Fibroblast of lung (primary cell): ENCODE results near the gene ASIC3. TPM values are rescaled to one million over a fixed set of nuclear protein-coding genes. Genes with fewer than 3 reads are reported as not detected.

Experiments used
- DNase-seq, 2 donors: peaks; one replicate each; pipeline versions ENCODE4 v3.0.0 to v3.0.0-alpha.2; 2010; ENCODE audit warnings: low read depth in 2 of 2
- H2AFZ ChIP-seq: 2 replicates; pipeline ENCODE4 v1.5.1; 2012; ENCODE audit warnings: low read length, control low read depth, inconsistent platforms
- H3K27ac ChIP-seq: 2 replicates; pipeline ENCODE4 v1.5.1; 2011; ENCODE audit warnings: low read length, control low read depth; ENCODE audit not compliant: insufficient read depth
- H3K27me3 ChIP-seq: 2 replicates; pipeline ENCODE4 v1.5.1; 2011; ENCODE audit warnings: mild to moderate bottlenecking, low read length; ENCODE audit not compliant: control insufficient read depth, insufficient read depth
- H3K36me3 ChIP-seq: 2 replicates; pipeline ENCODE4 v1.5.1; 2011; ENCODE audit warnings: low read length; ENCODE audit not compliant: control insufficient read depth, insufficient read depth
- H3K4me1 ChIP-seq: 2 replicates; pipeline ENCODE4 v1.5.1; 2011; ENCODE audit warnings: low read length; ENCODE audit not compliant: control insufficient read depth, insufficient read depth; ENCODE audit errors: extremely low read depth
- H3K4me2 ChIP-seq: 2 replicates; pipeline ENCODE4 v1.5.1; 2011; ENCODE audit warnings: low read length, control low read depth; ENCODE audit not compliant: insufficient read depth; ENCODE audit errors: extremely low read depth
- H3K4me3 ChIP-seq, 4 experiments: fragments of 200-600 bp in 1 of 4; sonication (generic) in 1 of 4; replicated peaks in 1 of 4; 2 replicates each; pipeline ENCODE4 v1.5.1; 2011 to 2016; ENCODE audit warnings: low read length in 4 of 4, low read depth in 3 of 4, mild to moderate bottlenecking in 3 of 4, control low read depth in 2 of 4, inconsistent platforms in 1 of 4, mixed read lengths in 1 of 4; ENCODE audit not compliant: insufficient read depth in 1 of 4; ENCODE audit errors: control extremely low read depth in 1 of 4
- H3K79me2 ChIP-seq: 2 replicates; pipeline ENCODE4 v1.5.1; 2012; ENCODE audit warnings: mild to moderate bottlenecking, low read length, inconsistent platforms; ENCODE audit not compliant: control insufficient read depth, insufficient read depth
- H3K9ac ChIP-seq: 2 replicates; pipeline ENCODE4 v1.5.1; 2011; ENCODE audit warnings: mild to moderate bottlenecking, low read length, control low read depth; ENCODE audit not compliant: insufficient read depth
- H3K9me3 ChIP-seq: 2 replicates; pipeline ENCODE4 v1.5.1; 2012; ENCODE audit warnings: low read depth, low read length; ENCODE audit not compliant: control insufficient read depth, insufficient read depth
- H4K20me1 ChIP-seq: 2 replicates; pipeline ENCODE4 v1.5.1; 2011; ENCODE audit warnings: low read length; ENCODE audit not compliant: control insufficient read depth, insufficient read depth; ENCODE audit errors: extremely low read depth
- CTCF ChIP-seq, 2 donors: IDR thresholded peaks in 1 of 2; conservative IDR thresholded peaks in 1 of 2; 1 replicate in 1 of 2; 2 replicates in 1 of 2; pipeline ENCODE4 v1.5.1; 2011 to 2012; ENCODE audit warnings: low read length in 2 of 2, control low read depth in 1 of 2, inconsistent platforms in 1 of 2, low read depth in 1 of 2, mild to moderate bottlenecking in 1 of 2
- EZH2 ChIP-seq: IDR thresholded peaks from 2 replicates; pipeline ENCODE4 v1.5.1; 2012; ENCODE audit warnings: low read length, control low read depth, mild to moderate bottlenecking; ENCODE audit errors: missing control alignments
- polyA plus RNA-seq, 2 donors: library from polyadenylated mRNA; depleted of rRNA in 1 of 2; stranded (reverse) in 1 of 2; unstranded in 1 of 2; fragments of >200 nt; gene quantifications; 2 replicates each; pipeline ENCODE4 v1.2.1, GENCODE V29; 2011 to 2012; ENCODE audit warnings: missing spikeins in 1 of 2
- total RNA-seq: library from RNA; depleted of rRNA; stranded (reverse); fragments of >200 nt; gene quantifications from 2 replicates; pipeline ENCODE4 v1.2.1, GENCODE V29; 2014

ASIC3 gene
- total and polyA plus RNA-seq, 2 donors (not counting 1 experiment from before 2014, with no cell fraction given), result 0.07 to 0.17 TPM

DNA sequence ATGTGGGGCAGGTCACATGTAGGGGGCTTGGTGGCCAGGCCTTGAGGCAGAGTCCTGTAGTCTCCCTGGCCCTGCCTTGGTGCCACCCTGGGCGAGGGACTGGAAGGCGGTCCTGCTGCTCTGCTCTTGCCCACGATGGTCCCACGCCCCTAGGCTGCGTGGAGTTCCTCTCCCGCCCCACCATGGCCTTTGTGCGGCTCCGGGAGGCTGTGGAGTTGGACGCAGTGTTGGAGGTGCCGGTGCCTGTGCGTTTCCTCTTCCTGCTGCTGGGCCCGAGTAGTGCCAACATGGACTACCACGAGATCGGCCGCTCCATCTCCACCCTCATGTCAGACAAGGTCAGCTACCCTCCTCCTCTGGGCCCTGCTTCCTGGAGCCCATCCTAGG, 22.2 kb downstream of the ASIC3 start:
- Histone ChIP-seq H3K4me2 (no peak overlapping the region), H3K4me1 (no peaks in the 10 kb centered on the region), H2AFZ (no peak overlapping the region), H3K36me3 (peaks cover 42% of the 10 kb centered on the region), H3K27ac (no peak overlapping the region), H3K4me3 (no peak overlapping the region), H3K27me3 (no peaks in the 10 kb centered on the region), H3K79me2 (no peaks in the 10 kb centered on the region), H3K9ac (no peak overlapping the region), H4K20me1 (no peaks in the 10 kb centered on the region), H3K9me3 (no peaks in the 10 kb centered on the region)
- DNase-seq, result no peak
- no peak for TF ChIP-seq CTCF (conservative IDR thresholded peaks at IDR 0.05 in 1 of 2, IDR thresholded peaks at IDR 0.05 in 1 of 2; ENCODE audit: low read depth in 1 of 2, low read length in 2 of 2)
- no peak for TF ChIP-seq EZH2

DNA sequence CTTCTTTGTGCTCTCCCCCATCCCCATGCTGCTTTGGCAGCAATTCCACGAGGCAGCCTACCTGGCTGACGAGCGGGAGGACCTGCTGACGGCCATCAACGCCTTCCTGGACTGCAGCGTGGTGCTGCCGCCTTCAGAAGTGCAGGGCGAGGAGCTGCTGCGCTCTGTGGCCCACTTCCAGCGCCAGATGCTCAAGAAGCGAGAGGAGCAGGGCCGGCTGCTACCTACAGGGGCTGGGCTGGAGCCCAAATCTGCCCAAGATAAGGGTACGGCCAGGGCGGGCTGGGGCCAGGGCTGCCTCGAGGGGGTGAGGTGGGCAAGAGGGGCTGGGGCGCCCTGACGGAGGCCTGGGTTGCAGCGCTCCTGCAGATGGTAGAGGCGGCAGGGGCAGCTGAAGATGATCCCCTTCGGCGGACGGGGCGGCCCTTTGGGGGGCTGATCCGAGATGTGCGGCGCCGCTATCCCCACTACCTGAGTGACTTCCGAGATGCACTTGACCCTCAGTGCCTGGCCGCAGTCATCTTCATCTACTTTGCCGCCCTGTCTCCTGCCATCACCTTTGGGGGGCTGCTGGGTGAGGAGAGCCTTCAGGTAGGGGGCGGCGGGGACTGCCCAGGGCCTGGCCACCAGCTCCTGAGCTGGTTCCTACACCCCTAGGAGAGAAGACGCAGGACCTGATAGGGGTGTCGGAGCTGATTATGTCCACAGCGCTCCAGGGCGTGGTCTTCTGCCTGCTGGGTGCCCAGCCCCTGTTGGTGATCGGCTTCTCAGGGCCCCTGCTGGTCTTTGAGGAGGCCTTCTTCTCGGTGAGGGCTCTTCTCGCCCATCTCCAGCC, 22.9 kb downstream of the ASIC3 start:
- Histone ChIP-seq H3K27me3 (no peaks in the 10 kb centered on the region), H3K36me3 (peaks cover 41% of the 10 kb centered on the region)

GRCh38 chr7:151073990-151074389, 25.7 kb downstream of the ASIC3 start:
- TF ChIP-seq CTCF (conservative IDR thresholded peaks at IDR 0.05 in 1 of 2, IDR thresholded peaks at IDR 0.05 in 1 of 2; ENCODE audit: low read depth in 1 of 2, low read length in 2 of 2) (no peak), EZH2 (no peak)
- H3K36me3 ChIP-seq, result peaks cover 44% of the 10 kb centered on the region

More for the DNA sequence above, 22.9 kb downstream of the ASIC3 start:
- Histone ChIP-seq H3K9me3 (no peaks in the 10 kb centered on the region), H3K4me1 (no peaks in the 10 kb centered on the region), H3K4me2 (no peak overlapping the region), H2AFZ (no peak overlapping the region), H3K27ac (no peak overlapping the region), H3K9ac (no peak overlapping the region), H3K4me3 (no peak overlapping the region), H3K79me2 (no peaks in the 10 kb centered on the region), H4K20me1 (no peaks in the 10 kb centered on the region)
- DNase-seq, result no peak
- TF ChIP-seq CTCF (conservative IDR thresholded peaks at IDR 0.05 in 1 of 2, IDR thresholded peaks at IDR 0.05 in 1 of 2; ENCODE audit: low read depth in 1 of 2, low read length in 2 of 2) (no peak), EZH2 (no peak)

More at GRCh38 chr7:151073990-151074389, 25.7 kb downstream of the ASIC3 start:
- no peaks in the 10 kb centered on the region for H3K27me3 ChIP-seq
- peaks cover 6% of the 10 kb centered on the region for H3K4me1 ChIP-seq
- DNase-seq, result no peak
- H3K79me2 ChIP-seq, result peaks cover 4% of the 10 kb centered on the region
- H3K9ac ChIP-seq, result no peak overlapping the region
- H3K9me3 ChIP-seq, result no peaks in the 10 kb centered on the region
- no peak overlapping the region for H3K4me2 ChIP-seq
- H3K27ac ChIP-seq, result no peak overlapping the region
- no peak overlapping the region for H2AFZ ChIP-seq
- no peak overlapping the region for H3K4me3 ChIP-seq
- H4K20me1 ChIP-seq, result no peaks in the 10 kb centered on the region
